Left colon (tissue), 2 donors: Measurements from ENCODE around the gene SPATS2L. TPM values are rescaled to one million over a fixed set of nuclear protein-coding genes. Genes with fewer than 3 reads are reported as not detected.

Source experiments
- ATAC-seq: fragments of 200-7000 bp; cut with Tn5 transposase; one replicate; pipeline ENCODE4 v1.9.1; 2020; ENCODE audit warnings: mild to moderate bottlenecking, moderate library complexity
- DNase-seq, 2 donors: peaks; one replicate each; pipeline ENCODE4 v3.0.0-alpha.2; 2020
- intact Hi-C, 2 donors: fragments of 100-400 bp; cut with DNase I in 1 of 2; cut with micrococcal nuclease in 1 of 2; formaldehyde crosslinking; loops; one replicate each; pipeline versions ENCODE4 v1.11.2 to v1.14.0; 2022; cut with DNase I, micrococcal nuclease
- total RNA-seq, 2 donors: library from RNA; stranded (reverse); fragmentation: NEBNext Ultra II Directional; extraction: Animal tissue kit (Norgen Biotek cat#: 25700); gene quantifications; one replicate each; pipeline ENCODE4 v1.2.1, GENCODE V29; 2021
- donor health status: DM: no; HTN: no; CAD: no.
- donor health status: DM: yes; HTN: yes; CAD: no.

SPATS2L gene
- total RNA-seq, 2 donors from 2014 or later = 157 to 240 TPM

DNA sequence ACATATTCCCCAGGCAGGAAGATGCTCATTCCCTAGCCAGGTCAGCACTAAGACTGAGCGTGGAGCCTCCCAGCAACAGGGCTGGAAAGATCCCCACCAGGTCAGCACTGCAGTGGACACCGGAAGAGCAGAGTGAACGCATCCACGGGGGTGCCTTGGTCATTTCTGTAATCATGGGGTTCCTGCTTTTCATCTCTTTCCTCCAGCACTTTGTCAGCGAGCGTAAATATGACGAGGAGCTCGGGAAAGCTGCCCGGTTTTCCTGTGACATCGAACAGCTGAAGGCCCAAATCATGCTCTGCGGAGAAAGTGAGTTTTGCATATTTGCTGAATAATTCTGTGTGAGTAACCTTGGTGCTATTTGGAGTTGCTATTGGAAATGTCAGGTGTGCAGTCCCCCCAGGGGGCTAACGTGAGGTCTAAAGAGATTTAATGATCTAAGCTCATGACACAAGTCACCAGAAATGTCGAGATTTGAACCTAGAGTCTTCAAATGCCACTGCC, 163.3 kb downstream of the SPATS2L start:
- DNase-seq = peak; percentile 16 to 30
- intact Hi-C loops = loop anchor here (10.0 kb wide), 2 partner anchors 155 to 485 kb away; no protein-coding TSS in a partner anchor
- ATAC-seq = no peak

DNA sequence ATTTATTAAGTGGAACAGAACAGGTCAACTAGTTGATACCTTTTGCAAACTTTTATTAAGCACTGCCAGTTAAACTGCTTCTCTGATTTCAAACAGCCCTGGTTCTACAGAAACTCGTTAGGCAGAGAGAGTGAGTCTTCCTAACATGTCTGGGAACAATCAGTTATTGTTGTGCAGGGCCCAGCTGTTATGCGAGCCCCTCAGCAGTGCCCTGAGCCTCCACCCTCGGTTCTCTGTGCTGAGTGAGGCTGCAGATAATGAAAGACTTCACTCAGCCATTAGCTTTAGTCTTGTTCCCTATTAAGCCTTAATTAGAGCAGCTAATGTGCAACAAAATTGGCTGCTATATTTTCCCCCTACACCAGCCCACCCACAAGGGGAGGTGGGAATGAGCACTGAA, 163.7 kb downstream of the SPATS2L start:
- DNase-seq (no peak), ATAC-seq (no peak)
- intact Hi-C loops = loop anchor here in 1 of 2 donors (10.0 kb wide), 1 partner anchor 485 kb away; no protein-coding TSS in a partner anchor

DNA sequence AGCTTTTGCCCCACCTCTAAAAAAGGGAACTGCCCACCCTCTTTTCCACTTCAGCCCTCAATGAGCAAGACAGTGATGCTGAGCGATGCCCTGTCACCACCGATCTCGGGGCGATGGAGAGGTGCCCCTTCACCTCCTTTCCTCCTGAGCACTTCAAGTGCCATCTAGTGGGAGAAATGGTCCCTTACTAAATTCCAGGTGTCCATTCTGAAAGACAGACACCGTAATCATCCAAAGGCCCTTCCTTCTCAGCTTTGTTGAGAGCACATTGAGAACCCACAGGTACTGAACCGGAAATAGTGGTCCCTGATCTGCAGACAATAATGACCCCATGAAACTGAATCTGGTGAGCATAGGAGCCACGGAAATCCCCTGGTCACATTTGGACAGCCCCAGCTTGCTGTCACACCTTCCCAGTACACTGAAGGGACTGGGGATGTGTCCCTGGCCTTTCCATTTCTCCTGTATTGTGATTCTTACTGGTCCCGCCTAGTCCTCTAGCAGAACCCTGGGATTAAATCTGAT, 164.9 kb downstream of the SPATS2L start:
- intact Hi-C loops = loop anchor here in 1 of 2 donors (10.0 kb wide), 1 partner anchor 487 kb away; no protein-coding TSS in a partner anchor
- DNase-seq (peak in 1 of 2 donors; percentile 21), ATAC-seq (peak; percentile 57)

DNA sequence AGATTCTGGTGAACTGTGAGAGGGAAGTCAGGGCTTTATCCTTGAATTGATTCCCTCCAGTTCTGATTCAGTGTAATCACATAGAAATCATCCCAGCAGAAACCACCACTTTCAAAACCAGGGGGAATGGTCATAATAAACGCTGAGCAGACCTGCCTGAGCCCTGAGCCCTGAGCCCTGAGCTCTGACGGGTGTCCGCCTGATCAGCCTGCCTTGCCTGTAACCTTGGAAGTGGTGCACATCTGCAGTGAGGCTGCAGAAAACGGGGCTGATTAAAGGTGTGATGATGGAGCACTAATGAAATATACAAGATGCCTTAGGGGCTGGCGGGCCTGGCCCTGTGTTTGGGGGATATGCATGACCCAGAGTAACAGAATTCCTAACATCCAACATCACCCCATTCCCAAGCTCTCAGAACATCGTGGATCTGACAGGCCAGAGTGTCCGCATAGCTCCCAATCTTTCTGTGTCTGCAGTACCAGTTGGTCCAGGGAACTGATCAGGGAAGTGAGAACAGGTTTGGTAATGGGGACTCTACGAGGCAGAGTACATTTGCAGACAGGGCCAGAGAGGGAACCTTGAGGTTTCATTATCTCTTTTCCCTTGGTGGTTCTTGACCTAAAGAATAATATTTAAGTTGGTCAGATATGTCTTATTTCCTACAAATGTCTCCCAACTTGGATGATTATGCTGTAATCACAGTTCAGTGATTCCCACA, 165.6 kb downstream of the SPATS2L start:
- intact Hi-C loops = loop anchor here in 1 of 2 donors (10.0 kb wide), 1 partner anchor 487 kb away; no protein-coding TSS in a partner anchor
- DNase-seq = no peak
- ATAC-seq = no peak

DNA sequence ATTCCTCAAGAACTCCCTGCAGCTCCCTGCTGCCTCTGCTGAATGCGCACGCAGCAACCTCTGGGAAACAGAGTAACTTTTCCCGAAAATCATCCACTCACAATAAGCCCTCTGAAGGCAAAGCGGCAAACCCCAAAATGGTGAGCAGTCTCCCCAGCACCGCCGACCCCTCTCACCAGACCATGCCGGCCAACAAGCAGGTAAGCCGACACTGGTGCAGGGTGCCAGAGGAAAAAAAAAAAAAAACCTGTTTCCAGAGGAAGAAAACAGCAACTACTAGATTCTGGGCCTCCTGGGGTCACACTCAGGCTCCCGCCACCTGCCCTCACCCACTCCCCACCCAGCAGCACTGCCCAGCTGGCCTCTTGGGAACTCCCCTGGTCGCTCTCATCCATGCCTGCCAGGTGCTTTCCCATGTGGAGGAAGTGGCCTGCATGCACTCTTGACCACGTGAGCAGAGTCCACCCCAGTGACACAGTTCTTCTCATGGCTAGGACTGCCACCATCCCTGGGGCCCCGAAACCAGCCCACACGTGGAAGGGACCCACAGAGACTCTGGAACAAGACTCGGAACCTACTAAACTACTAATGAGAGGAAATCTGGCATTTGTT, 166.5 kb downstream of the SPATS2L start:
- intact Hi-C loops = loop anchor here in 1 of 2 donors (10.0 kb wide), 1 partner anchor 488 kb away; no protein-coding TSS in a partner anchor
- peak; percentile 20 for ATAC-seq
- no peak for DNase-seq

DNA sequence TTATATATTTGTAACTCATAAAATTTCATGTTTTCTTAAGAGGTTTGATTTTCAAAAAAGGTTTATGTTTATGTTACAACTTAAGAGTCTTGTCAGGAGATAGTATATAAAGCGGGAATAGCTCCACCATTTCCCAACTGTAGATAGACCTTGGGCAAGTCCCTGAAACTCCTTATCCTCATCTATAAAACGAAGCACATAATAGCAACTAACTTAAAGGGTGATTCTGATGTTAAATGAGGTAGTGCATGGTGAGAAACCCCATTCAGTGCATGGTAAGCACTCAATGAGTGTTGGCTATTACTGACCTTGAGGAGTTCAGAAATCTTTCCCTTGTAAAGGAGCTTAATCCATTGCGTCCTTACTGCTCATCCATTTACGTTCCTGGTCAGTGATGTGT, 169.3 kb downstream of the SPATS2L start:
- no peak for DNase-seq
- no peak for ATAC-seq
- intact Hi-C loops = loop anchor here in 1 of 2 donors (10.0 kb wide), 1 partner anchor 491 kb away; no protein-coding TSS in a partner anchor

DNA sequence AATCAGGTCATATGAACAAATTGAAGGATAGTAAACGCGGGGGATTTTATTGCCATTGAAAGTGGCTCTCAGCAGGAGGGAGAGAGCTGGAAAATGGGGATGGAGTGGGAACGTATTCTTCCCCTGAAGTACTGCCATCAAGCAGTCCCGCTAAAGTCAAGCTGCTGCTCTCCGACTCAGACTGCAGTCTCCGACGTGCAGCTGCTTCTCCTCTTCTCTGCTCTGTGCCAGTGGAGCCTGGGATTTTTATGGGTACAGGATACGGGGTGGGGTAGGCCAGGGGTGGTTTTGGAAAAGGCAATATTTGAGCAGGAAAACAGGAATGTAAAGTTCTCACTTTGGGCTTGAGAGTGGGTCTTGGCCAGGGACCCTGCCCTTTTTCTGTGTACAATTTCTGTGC, 170.3 kb downstream of the SPATS2L start:
- ATAC-seq = no peak
- intact Hi-C loops = loop anchor here in 1 of 2 donors (10.0 kb wide), 1 partner anchor 492 kb away; no protein-coding TSS in a partner anchor

DNA sequence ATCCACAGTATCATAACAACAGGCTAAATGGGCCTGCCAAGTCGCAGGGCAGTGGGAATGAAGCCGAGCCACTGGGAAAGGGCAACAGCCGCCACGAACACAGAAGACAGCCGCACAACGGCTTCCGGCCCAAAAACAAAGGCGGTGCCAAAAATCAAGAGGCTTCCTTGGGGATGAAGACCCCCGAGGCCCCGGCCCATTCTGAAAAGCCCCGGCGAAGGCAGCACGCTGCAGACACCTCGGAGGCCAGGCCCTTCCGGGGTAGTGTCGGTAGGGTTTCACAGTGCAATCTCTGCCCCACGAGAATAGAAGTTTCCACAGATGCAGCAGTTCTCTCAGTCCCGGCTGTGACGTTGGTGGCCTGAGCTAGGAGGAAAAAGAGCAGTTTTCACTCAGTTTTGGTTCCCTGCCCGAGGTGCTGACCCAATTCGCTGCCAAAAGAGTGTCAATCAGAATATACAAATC, 171.2 kb downstream of the SPATS2L start:
- ATAC-seq (no peak), DNase-seq (peak in 1 of 2 donors; percentile 32)
- intact Hi-C loops = loop anchor here in 1 of 2 donors (10.0 kb wide), 1 partner anchor 493 kb away; no protein-coding TSS in a partner anchor

More for the DNA sequence above, 170.3 kb downstream of the SPATS2L start:
- DNase-seq = no peak

DNA sequence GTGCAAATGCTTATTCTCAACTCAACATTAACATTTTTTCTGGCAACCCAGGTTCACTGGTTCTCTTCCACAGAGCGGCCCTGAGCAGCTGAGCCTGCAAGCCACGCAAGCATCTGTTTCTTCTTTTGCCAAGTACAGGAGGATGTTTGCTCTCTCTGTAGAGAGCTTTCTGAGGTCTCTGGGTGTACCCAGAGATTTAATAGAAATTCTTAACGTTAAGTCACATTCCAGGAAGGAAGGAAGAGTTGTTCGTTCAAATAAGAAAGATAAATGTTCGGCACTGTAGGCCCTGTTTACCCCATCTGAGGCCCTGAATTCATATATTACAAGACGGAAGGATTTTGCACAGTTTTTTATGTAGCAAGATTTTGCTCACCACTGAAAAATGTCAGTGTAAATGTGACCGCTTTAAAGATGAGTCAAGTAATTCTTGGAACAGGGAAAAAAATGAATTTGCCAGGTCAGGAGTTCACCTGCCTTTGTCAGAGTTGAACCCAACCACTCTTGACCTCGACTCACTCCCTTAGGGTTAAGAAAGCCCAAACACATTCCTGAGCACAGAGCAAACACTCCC, 173.3 kb downstream of the SPATS2L start:
- DNase-seq = no peak
- ATAC-seq = no peak
- intact Hi-C loops = loop anchor here (2.0 to 10.0 kb wide), 2 partner anchors 495 to 499 kb away; no protein-coding TSS in a partner anchor

DNA sequence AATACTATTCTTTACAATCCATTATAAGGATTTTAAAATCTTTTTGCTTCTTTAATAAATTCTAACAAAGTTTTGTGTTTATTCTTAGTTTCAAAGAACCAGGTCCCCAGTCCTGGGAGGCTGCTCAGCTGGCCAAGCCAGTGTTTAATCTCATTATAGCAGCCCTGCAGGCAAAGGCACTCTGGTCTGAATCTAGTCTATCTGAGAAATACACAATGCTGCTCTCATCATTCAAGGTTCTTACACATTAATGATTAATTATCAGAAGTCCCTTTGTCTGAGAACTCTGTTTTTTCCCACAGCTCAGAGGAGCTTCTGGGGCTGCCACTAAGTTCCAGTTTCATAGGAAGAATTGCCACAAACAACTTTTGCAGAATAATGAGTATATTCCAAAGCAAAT, 175.7 kb downstream of the SPATS2L start:
- DNase-seq (no peak), ATAC-seq (no peak)
- intact Hi-C loops = no loop called here

DNA sequence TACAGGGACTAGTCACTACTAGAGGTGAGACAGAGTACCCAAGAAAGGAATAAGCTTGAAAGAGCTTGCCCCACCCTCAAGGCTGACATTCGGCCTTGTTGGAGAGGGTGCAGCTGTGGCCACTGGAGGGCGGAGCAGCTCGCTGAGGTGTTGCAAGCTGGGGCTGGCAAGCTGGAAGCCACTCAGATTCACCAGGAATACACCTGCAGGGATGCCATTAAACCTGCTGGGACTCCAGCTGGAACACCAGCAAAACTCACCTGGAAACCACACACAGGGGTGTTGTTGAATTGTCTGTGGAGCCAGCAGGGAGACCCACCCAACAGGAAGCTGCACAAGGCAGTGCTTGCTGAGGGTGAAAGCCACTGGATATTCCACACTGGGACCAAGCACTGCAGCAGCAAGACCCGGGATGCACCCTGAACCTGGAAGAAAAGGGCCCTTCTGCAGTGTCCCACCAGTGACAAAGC, 177.3 kb downstream of the SPATS2L start:
- ATAC-seq (peak; percentile 90), DNase-seq (peak; percentile 69 to 77)
- intact Hi-C loops = no loop called here

DNA sequence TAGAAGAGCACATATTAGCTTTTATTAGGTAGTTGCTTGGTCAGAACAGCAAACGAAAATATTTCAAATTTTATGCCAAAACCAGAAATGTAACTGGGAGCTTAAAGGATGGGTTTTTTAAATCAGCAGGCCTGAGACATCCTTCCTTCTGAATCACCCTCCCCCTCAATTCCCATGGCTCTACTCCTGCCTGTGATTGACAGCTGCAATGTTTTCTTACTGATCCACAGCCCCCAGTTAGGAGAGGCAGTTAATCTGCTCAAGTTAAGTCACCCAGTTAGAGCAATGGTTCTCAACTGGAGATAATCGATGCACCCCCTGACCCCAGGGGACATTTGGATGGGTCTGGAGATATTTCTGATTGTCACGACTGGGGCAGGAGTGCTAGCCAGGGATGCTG, 178.4 kb downstream of the SPATS2L start:
- ATAC-seq = no peak
- intact Hi-C loops = no loop called here
- DNase-seq = no peak

DNA sequence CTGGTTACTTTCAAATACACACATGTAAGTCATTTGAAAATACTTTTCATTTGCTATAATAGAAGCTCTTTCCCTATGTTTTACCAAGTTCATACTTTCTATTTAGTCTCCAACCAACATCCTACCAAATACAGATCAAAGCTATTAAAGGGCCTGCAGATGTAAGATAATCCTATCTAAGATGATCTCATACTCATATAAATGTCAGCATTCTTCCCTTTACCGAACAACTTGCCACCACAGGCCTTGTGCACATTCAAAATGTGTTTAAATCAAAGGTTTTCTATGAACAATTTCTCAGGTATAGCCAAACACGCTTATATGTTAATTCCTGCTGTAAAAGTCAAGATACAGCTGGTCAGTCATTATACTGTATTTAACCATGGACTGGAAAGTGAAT, 180.0 kb downstream of the SPATS2L start:
- ATAC-seq (no peak), DNase-seq (no peak)
- intact Hi-C loops = no loop called here

DNA sequence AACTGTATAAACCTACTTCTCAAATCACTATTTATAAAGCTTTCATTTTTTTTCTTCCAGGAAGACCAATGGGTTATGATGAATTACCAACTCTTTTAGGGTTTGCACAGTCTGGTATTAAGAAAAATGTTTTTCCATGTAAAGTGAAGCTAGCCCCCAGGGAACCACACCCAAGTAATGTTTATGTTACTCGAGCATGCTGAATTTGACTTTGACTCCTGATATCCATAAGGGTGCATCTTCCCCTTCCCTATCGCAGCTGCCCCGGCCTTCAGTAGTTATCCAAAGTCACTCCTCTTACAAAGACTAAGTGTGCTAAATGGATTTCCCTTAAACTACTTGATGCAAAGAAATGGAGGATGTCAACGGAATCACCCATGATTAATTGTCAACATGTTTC, 181.7 kb downstream of the SPATS2L start:
- DNase-seq (no peak), ATAC-seq (no peak)
- intact Hi-C loops = no loop called here

DNA sequence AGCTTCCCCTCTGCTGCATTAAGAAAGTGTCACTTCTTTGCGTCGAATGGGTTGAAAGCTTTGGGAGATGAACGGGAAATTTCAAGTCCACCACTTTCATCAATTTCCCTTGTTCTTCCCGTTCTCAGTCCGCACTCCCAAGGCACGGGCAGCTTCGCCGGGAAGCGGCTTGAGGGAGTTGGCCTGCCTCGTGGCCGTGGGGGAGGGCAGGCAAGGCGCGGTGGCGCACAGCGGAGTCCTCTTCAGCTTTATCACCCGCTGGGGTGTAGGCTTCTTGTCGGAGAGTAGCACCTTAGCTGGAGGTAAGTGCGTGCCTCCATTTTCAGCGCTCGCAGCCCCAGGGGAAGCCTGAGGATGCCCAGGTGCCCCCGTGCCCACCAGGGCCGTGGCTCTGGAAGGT, 183.5 kb downstream of the SPATS2L start:
- DNase-seq (no peak), ATAC-seq (no peak)
- intact Hi-C loops = no loop called here

DNA sequence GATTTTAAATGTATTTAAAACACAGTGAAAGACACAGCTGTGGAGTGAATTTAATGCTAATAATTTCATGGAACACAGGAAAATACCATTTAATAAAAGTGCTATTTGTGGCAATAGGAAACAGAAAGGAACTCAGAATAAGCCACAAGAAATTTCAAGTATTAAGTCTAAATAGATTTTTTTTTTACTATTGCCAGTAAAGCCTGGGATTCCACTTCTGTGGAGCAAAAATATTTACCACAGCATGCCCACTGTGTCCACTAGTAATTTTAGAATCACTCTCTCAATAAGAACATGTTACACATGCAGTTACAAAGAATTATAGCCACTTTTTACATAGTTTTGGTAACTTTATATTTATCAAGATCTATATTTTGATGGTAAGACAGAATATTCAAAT, 186.2 kb downstream of the SPATS2L start:
- DNase-seq = no peak
- intact Hi-C loops = no loop called here
- no peak for ATAC-seq

DNA sequence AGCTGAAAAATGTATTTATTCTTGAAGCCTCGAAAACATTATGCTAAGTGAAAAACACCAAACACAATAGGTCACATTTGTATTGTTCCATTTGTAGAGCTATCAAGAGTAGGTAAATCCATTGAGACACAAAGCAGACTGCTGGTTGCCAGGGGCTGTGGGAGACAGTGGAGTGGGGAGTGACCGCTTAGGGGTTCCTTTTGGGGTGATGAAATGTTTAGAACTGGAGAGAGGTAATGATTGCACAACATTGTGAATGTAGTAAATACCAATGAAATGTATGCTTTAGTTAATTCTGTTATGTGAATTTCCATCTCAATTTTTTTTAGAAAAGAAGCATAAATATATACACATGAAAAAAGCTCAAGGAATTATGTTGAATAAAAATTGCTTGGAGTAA, 187.6 kb downstream of the SPATS2L start:
- intact Hi-C loops = no loop called here
- no peak for ATAC-seq
- DNase-seq = no peak

DNA sequence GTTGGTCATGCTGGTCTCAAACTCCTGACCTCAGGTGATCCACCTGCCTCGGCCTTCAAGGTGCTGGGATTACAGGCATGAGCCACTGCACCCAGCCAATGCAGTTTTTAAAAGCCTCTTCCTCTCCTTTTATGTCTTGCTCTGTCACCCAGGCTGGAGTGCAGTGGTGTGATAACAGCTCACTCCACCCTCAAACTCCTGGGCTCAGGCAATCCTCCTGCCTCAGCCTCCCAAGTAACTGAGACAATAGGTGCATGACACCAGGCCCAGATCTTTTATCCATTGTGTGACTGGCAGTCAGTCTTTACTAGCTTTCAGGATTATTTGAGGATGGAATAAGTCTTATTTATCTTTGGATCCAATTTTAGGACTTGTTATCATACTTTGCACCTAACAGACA, 190.2 kb downstream of the SPATS2L start:
- intact Hi-C loops = no loop called here
- DNase-seq = no peak
- ATAC-seq = no peak
